Anterior cingulate cortex (tissue), 58 donors: ENCODE results near the gene DIS3L2.
"Not testable (repeated sequence)": the region's sequence is repeated elsewhere in the genome, so short reads cannot be mapped to it uniquely, and the experiment has no call there.

Experiments used
- DNase-seq, 58 donors: peaks; one replicate each; lab custom pipeline; 2025; lab: John Stamatoyannopoulos, UW

DIS3L2 gene

DNA sequence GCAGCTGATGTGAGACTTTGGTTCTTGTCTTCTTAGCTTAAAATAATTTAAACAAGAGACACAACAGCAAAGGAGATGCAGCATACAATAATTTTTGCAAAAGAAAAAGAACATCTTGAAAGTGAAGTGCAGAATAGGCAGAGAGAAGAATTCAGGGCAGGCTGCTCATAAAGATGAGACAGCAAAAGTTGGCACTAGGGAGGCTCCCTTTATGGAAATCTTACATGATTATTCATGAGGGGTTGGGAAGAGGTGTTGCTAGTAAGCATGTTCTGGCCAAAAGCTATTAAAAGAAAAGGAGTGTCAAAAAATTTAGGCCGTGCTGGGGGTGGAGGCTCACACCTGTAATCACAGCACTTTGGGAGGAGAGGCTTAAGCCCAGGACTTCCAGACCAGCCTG, 412.8 kb downstream of the DIS3L2 start:
- DNase-seq = peak in 3 of 58 donors; percentile 4 to 21 (median 17)

DNA sequence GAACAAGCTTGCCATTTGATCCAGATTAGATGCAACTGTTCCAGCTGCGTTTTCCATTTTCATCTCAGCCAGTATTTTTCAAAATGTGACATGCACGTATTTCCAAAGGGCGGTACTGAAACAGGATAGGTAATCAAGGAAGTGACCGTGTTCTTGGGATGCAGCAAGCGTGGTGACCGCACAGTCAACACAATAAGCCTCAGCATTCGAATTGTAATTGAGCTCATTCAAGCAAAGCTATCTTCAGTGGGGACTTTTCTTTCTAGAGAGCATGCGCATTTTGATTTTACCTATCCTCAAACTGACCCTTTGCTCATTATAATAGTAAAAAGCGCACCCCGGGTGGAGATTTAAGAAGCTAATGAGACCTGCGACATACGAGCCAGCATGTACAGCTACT, 413.7 kb downstream of the DIS3L2 start:
- DNase-seq = no peak

DNA sequence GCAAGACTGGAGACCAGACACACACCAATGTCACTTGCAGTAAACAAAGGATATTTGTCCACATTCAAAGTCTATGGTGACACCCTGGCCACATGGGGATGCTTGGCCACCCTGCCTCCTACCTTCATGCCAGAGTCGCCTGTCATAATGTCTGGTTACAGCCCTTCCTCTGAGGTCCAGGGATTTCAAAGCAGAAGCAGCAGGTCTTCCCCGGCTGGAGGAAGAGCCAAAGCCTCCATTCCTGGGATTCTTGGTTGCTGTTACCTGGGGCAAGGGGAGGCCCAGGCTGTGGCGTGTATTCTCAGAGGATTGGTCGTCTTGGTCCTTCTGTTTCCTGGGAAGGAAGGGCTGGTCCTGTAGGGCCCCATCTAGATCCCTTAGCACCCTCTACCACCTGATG, 414.7 kb downstream of the DIS3L2 start:
- DNase-seq = no peak

DNA sequence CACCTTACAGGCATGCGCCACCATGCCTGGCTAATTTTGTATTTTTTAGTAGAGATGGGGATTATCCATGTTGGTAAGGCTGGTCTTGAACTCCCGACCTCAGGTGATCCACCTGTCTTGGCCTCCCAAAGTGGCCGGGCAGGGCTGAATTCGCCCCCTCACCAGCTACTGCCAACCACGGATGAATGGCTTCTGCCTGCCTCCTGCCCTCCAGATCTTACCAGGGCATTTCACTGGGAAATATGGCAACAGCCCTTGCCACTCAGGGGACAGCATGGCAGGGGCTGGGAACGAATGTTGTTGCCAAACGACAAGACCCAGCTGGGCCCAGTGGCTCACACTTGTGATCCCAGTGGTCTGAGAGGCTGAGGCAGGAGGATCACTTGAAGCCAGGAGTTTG, 415.2 kb downstream of the DIS3L2 start:
- DNase-seq = no peak

DNA sequence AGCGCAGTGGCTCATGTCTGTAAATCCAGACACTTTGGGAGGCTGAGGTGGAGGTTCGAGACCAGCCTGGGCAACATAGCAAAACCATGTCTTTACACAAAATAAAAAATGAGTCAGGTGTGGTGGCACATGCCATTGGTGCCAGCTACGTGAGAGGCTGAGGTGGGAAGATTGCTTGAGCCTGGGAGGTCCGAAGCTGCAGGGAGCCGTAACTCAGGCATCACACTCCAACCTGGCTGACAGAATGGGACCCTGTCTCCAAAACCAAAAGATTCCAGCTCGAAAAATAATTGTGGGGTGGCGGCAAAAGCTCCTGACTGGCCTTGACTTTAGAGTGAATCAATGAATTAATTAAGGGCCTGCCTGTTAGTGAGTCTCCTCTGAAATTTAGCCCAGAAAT, 415.8 kb downstream of the DIS3L2 start:
- no peak for DNase-seq

DNA sequence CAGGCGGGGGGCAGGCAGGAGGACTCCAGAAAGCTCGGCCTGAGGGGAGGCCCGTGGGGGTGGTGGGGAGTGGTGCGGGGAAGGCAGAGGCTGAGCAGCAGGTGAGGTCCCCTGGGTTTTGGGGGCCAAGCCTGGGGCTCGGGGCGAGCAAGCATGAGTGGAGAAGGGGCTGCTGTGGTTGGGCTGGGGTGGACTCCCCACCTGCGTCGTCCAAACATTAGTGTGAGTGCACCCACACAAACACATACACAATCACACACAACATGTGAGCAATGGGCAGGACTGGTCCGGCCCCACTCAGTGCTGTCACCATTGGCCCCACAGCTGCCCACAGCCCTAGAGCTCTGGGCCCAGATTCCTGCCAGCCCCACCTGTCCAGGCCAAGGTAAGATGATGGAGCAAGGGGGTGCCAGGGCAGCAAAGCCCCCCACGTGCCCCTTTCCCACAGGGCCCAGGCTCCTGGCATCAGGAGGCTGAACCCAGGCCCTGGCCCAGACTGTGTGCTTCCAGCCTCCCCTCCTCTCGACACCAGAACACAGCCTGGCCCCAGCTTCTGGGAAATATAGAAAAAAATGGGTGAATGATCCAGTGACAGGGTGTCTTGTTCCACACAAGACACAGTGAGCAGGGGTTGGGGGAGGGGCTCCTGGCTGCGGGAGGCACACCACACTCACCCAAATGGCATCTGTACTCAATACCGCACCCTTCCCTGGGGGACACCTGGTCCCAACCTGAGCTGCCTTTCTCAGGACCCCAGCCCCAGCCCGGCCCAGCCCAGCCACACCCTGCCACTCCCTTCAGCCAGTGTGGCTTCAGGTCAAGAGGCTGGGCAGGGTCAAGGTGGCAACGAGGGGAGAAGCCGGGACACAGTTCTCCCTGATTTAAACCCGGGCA, 416.6 kb downstream of the DIS3L2 start:
- DNase-seq = no peak

DNA sequence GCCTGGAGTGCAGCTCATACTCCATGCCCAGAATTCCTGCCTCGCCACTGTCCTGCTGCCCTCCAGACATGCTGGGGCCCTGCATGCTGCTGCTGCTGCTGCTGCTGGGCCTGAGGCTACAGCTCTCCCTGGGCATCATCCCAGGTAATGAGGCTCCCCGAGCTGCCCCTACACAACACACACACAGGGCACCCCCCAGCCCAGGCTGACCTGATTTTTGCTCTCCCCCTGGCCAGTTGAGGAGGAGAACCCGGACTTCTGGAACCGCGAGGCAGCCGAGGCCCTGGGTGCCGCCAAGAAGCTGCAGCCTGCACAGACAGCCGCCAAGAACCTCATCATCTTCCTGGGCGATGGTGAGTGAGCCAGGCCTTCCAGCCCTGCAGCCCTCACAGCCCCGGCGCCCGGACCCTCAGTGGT, 417.2 kb downstream of the DIS3L2 start, which contains the start of gene ALPP:
Gene ALPP (plus strand): TSS at position 17 of the 417 bp plus-strand sequence. CDS start 52 bp downstream, at position 69.
- not testable (repeated sequence) for DNase-seq

DNA sequence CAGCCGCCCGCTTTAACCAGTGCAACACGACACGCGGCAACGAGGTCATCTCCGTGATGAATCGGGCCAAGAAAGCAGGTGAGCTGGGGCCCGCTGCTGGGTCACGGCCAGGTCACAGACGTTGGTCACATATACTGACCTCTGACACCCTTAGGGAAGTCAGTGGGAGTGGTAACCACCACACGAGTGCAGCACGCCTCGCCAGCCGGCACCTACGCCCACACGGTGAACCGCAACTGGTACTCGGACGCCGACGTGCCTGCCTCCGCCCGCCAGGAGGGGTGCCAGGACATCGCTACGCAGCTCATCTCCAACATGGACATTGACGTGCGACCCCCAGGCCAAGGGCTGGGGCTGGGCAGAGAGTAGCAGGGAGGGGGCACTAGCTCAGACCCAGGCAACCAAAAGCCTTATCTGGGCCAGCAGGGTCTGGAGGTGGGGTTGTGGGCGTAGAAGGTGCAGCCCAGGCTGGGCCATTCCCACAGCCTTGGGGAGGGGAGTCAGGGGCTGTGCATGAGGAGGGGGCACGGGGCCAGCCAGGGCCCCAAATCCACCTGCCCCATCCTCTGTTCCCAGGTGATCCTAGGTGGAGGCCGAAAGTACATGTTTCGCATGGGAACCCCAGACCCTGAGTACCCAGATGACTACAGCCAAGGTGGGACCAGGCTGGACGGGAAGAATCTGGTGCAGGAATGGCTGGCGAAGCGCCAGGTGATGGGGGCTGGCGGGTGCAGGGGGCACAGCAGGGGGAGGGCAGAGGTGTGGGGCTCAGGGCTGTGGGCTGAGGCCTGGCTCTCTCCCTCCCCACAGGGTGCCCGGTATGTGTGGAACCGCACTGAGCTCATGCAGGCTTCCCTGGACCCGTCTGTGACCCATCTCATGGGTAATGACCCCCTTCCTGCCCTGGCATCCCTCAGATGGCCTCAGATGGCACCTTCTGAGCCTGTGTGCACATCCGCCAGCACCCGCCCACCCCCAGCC, 418.4 kb downstream of the DIS3L2 start:
- DNase-seq = not testable (repeated sequence)

DNA sequence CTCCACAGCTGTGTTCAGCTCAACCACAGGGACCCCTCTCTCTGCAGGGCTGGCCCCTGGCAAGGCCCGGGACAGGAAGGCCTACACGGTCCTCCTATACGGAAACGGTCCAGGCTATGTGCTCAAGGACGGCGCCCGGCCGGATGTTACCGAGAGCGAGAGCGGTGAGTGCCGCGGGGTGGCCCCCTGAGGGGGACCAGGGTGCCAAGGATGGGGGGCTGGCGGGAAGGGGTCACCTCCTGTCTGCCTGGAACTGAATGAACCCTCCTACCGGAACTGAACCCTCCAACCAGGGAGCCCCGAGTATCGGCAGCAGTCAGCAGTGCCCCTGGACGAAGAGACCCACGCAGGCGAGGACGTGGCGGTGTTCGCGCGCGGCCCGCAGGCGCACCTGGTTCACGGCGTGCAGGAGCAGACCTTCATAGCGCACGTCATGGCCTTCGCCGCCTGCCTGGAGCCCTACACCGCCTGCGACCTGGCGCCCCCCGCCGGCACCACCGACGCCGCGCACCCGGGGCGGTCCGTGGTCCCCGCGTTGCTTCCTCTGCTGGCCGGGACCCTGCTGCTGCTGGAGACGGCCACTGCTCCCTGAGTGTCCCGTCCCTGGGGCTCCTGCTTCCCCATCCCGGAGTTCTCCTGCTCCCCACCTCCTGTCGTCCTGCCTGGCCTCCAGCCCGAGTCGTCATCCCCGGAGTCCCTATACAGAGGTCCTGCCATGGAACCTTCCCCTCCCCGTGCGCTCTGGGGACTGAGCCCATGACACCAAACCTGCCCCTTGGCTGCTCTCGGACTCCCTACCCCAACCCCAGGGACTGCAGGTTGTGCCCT, 419.9 kb downstream of the DIS3L2 start:
- DNase-seq = not testable (repeated sequence)

DNA sequence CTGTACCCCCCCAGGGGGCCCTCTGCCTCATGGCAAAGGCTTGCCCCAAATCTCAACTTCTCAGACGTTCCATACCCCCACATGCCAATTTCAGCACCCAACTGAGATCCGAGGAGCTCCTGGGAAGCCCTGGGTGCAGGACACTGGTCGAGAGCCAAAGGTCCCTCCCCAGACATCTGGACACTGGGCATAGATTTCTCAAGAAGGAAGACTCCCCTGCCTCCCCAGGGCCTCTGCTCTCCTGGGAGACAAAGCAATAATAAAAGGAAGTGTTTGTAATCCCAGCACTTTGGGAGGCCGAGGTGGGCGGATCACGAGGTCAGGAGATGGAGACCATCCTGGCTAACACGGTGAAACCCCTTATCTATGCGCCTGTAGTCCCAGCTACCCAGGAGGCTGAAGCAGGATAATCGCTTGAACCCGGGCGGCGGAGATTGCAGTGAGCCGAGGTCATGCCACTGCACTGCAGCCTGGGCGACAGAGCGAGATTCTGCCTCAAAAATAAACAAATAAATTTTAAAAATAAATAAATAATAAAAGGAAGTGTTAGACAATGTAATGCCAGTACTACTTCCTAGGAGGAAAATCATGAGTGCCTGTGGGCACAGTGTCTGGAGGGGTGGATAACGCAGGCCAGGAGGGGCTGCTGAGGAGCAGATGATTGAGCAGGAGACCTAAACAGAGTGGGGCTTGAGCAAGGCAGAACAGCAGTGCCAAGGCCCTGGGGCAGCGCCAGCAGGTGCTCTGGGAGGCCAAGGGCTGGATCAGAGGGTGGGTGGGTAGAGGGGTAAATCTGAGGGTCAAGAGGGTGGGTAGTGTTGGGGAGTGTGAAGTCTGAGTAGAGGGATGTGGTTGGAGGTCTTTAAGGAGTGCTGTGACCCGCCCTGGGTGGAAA, 421.1 kb downstream of the DIS3L2 start:
- no peak for DNase-seq

DNA sequence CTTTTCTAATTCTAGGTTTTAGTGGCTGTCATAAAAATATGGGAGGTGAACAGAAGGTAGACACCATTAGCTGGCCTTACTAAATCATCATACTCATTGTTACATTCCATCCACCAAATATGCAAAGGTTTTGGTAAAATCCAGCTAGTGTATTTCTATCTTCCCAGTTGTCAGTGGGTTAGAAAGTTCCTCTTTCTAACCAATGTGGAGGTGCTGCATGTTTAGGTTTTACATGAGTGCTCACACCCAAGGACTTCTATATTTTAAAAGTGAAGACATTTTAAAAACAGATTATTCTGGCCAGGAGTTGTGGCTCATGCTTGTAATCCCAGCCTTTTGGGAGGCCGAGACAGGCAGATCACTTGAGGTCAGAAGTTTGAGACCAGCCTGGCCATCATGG, 423.0 kb downstream of the DIS3L2 start:
- no peak for DNase-seq

DNA sequence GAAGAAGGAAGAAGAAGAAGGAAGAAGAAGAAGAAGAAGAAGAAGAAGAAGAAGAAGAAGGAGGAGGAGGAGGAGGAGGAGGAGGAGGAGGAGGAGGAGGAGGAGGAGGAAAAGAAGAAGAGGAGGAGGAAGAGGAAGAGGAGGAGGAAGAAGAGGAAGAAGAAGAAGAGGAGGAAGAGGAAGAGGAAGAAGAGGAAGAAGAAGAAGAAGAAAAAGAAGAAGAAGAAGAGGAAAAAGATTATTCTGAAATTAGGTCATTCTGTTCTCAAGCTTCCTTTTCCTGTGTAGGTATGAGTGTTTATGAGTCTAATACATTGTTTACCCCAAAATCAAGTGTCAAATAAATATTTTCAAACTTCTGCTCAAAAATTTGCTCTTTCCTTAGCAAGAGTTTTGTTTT, 423.5 kb downstream of the DIS3L2 start:
- not testable (repeated sequence) for DNase-seq

DNA sequence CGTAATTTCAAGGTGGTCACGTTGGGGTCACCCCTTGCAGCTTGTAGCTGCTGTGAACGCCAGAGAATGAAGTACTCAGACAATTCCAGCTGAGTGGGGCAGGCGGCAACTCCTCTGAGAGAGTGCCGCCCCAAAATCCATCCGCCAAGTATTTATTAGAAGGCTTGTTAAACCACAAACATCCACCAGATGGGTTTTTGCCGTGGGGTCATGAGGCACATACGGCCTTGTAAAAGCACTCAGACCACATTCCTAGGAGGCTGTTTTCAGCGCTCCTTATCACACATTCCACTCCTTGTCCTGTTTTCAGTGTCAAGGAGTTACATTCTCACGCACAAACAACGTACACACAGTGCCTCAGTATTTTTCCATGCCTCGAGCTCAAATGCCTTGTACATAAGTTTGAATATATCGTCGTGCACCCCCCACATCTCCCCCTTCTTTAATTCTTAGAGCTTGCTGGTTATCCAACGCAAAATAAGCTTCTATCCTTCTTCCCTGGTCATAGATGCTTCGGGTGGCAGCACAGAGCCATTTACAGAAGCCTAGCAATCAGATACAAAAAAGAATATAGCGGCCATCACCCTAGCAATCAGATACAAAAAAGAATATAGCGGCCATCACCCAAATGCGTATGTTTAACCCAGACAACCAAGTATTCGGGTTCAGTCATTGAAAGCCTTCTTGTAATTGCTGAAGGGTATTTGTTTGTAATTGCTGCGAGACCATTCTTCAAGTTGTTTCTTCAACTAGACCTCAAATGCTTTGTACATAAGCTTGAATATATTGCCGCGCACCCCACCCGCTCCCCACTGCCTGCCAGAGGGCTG, 424.4 kb downstream of the DIS3L2 start:
- no peak for DNase-seq

DNA sequence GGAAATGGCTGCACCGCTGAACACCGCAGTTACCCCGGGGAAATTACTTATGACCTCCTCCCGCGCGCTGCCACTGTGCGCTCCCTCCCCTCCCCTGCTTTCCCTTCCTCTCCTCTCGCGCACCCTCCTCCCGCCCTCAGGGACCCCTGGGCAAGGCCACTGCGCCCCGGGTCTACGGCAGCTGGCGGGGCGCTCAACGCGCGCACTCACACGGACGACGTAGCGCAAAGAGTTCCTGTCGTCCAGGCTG, 424.9 kb downstream of the DIS3L2 start:
- DNase-seq = no peak
